CD4-positive, alpha-beta T cell (primary cell): Measurements from ENCODE around the gene GPR89A. TPM values are rescaled to one million over a fixed set of nuclear protein-coding genes. Genes with fewer than 3 reads are reported as not detected.
A peak's percentile ranks its signal among the peaks of the same experiment; 100 is the strongest.
"Not testable (repeated sequence)": the region's sequence is repeated elsewhere in the genome, so short reads cannot be mapped to it uniquely, and the experiment has no call there.

Experiments
- ATAC-seq: fragments of 200-7000 bp; cut with Tn5 transposase; one replicate; pipeline ENCODE4 v1.10.0; 2022; ENCODE audit warnings: mild to moderate bottlenecking; ENCODE audit not compliant: poor library complexity
- CTCF ChIA-PET: fragments of 350-600 bp; sonication (Branson Sonifier 250); formaldehyde crosslinking; loops from one replicate; lab custom pipeline; 2021; ENCODE audit warnings: antibody characterized with exemption, inconsistent platforms; lab: Charles Lee
- POLR2A ChIA-PET: fragments of 350-600 bp; sonication (Branson Sonifier 250); formaldehyde crosslinking; loops from one replicate; lab custom pipeline; 2021; ENCODE audit warnings: antibody characterized with exemption, inconsistent platforms; lab: Charles Lee
- DNase-seq, 14 experiments: peaks; one replicate each; pipeline ENCODE4 v3.0.0-alpha.2; 2013 to 2020; ENCODE audit warnings: mixed read lengths in 2 of 14
- H3K27ac ChIP-seq, 2 donors: one replicate each; pipeline versions ENCODE4 v1.5.1 to v1.7.0; 2013; ENCODE audit warnings: low read length in 2 of 2, low read depth in 1 of 2, mild to moderate bottlenecking in 1 of 2
- H3K27me3 ChIP-seq, 2 experiments: 1 replicate in 1 of 2; 2 replicates in 1 of 2; pipeline versions ENCODE4 v1.6.1 to v1.7.0; 2013; ENCODE audit warnings: low read length in 2 of 2, control low read depth in 1 of 2, mild to moderate bottlenecking in 1 of 2, moderate library complexity in 1 of 2; ENCODE audit not compliant: insufficient read depth in 2 of 2, control insufficient read depth in 1 of 2
- H3K36me3 ChIP-seq: one replicate; pipeline ENCODE4 v1.6.1; 2013; ENCODE audit warnings: low read length, control low read depth; ENCODE audit not compliant: insufficient read depth
- H3K4me1 ChIP-seq: one replicate; pipeline ENCODE4 v1.6.1; 2013; ENCODE audit warnings: low read length, control low read depth; ENCODE audit not compliant: insufficient read depth
- H3K4me3 ChIP-seq: one replicate; pipeline ENCODE4 v1.5.1; 2013; ENCODE audit warnings: mild to moderate bottlenecking, low read length, moderate library complexity
- H3K9me3 ChIP-seq, 2 experiments: 1 replicate in 1 of 2; 2 replicates in 1 of 2; pipeline versions ENCODE4 v1.6.1 to v1.7.0; 2013; ENCODE audit warnings: low read length in 2 of 2, mild to moderate bottlenecking in 2 of 2, control low read depth in 1 of 2, moderate library complexity in 1 of 2; ENCODE audit not compliant: control insufficient read depth in 1 of 2, insufficient read depth in 1 of 2
- H3K27ac Mint-ChIP-seq: one replicate; pipeline ENCODE4 v1.8.0; 2020; ENCODE audit warnings: mixed read lengths
- H3K27me3 Mint-ChIP-seq: one replicate; pipeline ENCODE4 v1.8.0; 2021; ENCODE audit warnings: mixed read lengths
- H3K36me3 Mint-ChIP-seq: one replicate; pipeline ENCODE4 v1.8.0; 2021; ENCODE audit warnings: low read depth, mixed read lengths
- H3K4me1 Mint-ChIP-seq: one replicate; pipeline ENCODE4 v1.8.0; 2021; ENCODE audit warnings: low read depth, mixed read lengths
- H3K4me3 Mint-ChIP-seq: one replicate; pipeline ENCODE4 v1.8.0; 2020; ENCODE audit warnings: mild to moderate bottlenecking, mixed read lengths
- H3K9me3 Mint-ChIP-seq: one replicate; pipeline ENCODE4 v1.8.0; 2020; ENCODE audit warnings: mixed read lengths
- intact Hi-C, 2 experiments: fragments of 100-400 bp; cut with DNase I in 1 of 2; cut with micrococcal nuclease in 1 of 2; formaldehyde crosslinking; loops; one replicate each; pipeline versions ENCODE4 v1.15.1 to v1.9.0; 2023 to 2025; cut with DNase I, micrococcal nuclease
- total RNA-seq, 174 experiments: library from RNA in 2 of 174; stranded (reverse) in 2 of 174; gene quantifications; one replicate each; pipeline ENCODE4 v1.2.3 and lab custom pipeline; 2021 to 2026
- TF ChIP-seq, protein P1 (sequence below): fragments of 200-600 bp; IDR thresholded peaks from one replicate; pipeline ENCODE4 v1.8.0; 2022; ENCODE audit warnings: antibody characterized with exemption, mild to moderate bottlenecking

Gene GPR89A
- total RNA-seq, 2 experiments from 2014 or later: 23.8 to 25.2 TPM

DNA sequence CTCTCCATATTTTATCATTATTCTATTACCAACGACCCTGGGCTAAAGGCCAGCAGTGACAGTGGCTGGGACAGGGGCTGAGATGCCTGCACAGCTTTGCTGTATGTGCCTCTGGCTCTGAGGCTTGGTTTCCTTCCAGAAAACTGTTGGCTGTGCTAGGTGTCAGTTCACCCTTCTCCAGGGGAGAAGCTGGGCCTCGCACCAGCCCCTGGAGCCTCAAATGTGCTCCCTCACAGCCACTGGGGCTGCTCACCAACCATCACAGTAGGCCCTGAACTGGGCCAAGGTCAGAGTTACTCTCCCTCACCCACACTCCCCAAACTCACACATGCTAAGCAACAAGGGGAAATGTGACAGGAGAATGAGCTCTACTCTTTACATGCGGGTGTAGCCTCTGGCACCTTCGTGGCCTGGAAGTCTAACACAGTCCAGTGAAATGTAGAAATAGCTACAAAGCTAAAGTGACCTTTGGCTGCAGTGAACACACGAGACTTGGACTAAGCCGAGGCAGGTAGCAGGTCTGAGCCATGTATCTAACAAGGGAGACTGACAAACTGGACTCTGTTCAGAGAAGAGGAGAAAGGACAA, 106.8 kb downstream of the GPR89A start:
- H3K36me3 Mint-ChIP-seq: no peaks in the 10 kb centered on the region
- no peak overlapping the region for H3K27ac ChIP-seq
- H3K36me3 ChIP-seq: no peaks in the 10 kb centered on the region
- intact Hi-C loops: no loop called here
- CTCF ChIA-PET: no interaction called here
- no peak overlapping the region for H3K27ac Mint-ChIP-seq
- ATAC-seq (no peak), DNase-seq (no peak)
- no peaks in the 10 kb centered on the region for H3K4me1 ChIP-seq
- H3K4me3 Mint-ChIP-seq: no peak overlapping the region
- peaks cover 6% of the 10 kb centered on the region for H3K27me3 Mint-ChIP-seq
- TF ChIP-seq, protein P1, sequence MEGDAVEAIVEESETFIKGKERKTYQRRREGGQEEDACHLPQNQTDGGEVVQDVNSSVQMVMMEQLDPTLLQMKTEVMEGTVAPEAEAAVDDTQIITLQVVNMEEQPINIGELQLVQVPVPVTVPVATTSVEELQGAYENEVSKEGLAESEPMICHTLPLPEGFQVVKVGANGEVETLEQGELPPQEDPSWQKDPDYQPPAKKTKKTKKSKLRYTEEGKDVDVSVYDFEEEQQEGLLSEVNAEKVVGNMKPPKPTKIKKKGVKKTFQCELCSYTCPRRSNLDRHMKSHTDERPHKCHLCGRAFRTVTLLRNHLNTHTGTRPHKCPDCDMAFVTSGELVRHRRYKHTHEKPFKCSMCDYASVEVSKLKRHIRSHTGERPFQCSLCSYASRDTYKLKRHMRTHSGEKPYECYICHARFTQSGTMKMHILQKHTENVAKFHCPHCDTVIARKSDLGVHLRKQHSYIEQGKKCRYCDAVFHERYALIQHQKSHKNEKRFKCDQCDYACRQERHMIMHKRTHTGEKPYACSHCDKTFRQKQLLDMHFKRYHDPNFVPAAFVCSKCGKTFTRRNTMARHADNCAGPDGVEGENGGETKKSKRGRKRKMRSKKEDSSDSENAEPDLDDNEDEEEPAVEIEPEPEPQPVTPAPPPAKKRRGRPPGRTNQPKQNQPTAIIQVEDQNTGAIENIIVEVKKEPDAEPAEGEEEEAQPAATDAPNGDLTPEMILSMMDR: no peak
- POLR2A ChIA-PET: interaction anchor here (0.6 kb wide), 1 partner anchor 32 kb away, joined by 3 read pairs; no protein-coding TSS in a partner anchor
- no peaks in the 10 kb centered on the region for H3K27me3 ChIP-seq
- H3K9me3 Mint-ChIP-seq: no peaks in the 10 kb centered on the region
- H3K9me3 ChIP-seq: no peaks in the 10 kb centered on the region
- no peak overlapping the region for H3K4me3 ChIP-seq
- H3K4me1 Mint-ChIP-seq: no peaks in the 10 kb centered on the region

DNA sequence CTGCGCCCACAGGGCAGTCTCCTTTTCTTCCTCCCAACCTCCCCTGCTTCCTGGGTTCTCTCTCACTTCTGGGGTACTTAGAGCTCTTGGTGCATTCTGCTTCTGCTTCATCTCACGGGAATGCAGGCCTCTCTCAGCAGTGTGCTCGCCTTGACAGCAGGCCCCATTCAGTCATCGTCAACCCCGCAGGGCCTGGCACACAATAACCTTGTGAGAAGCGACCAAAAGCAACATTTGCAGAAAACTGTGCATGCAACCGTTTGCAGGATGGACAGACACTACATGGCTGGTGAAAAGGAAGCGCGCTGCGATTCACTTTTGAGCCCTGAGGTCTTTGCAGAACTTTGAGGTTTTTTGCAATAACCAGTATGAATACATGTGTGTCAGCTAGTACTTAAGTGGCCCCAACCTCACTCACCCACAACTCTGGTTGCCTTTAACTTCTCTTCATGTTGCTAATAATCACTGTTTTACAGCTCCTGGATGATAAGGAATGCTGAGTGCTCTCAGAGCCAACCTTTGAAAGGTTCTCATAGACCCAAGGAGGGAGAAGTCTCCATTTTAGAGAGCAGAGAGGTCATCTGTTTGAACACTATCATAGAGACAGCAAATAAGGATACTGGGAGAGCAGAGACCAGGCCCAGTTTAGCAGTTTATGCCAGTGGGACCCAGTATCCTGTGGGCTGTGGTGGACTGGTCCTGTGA, 109.0 kb downstream of the GPR89A start:
- H3K36me3 Mint-ChIP-seq: no peaks in the 10 kb centered on the region
- ChIA-PET CTCF (no interaction called here), POLR2A (no interaction called here)
- no peak overlapping the region for H3K4me3 Mint-ChIP-seq
- H3K4me1 Mint-ChIP-seq: peaks cover 9% of the 10 kb centered on the region
- H3K9me3 Mint-ChIP-seq: no peaks in the 10 kb centered on the region
- no peaks in the 10 kb centered on the region for H3K9me3 ChIP-seq
- ATAC-seq (no peak), DNase-seq (peak in 1 of 14 experiments; percentile 22)
- peaks cover 14% of the 10 kb centered on the region for H3K4me1 ChIP-seq
- TF ChIP-seq, protein P1: no peak
- no peak overlapping the region for H3K4me3 ChIP-seq
- no peak overlapping the region for H3K27ac Mint-ChIP-seq
- no peak overlapping the region for H3K27ac ChIP-seq
- intact Hi-C loops: no loop called here
- no peaks in the 10 kb centered on the region for H3K36me3 ChIP-seq
- H3K27me3 ChIP-seq: peaks cover 0 to 6% of the 10 kb centered on the region in 2 experiments
- peaks cover 19% of the 10 kb centered on the region for H3K27me3 Mint-ChIP-seq

DNA sequence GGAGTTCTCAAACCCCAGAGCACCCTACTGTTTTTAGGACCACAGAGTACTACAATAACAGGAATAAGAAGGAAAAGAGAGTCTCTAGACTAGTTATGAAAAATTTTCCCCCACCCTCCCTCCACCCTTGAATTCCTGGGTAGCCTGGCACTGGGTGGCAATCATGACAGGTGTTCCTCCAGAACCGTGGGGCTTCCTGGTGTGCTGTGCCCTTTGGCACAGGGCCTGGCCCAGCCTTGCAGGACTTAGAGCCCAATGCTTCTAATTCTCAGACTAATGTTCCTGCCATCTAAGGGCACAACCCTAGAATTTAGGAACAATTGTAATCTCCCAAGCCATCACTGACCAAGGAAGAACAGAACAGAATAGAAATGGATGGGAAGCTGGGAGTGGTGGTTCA, 110.0 kb downstream of the GPR89A start:
- Mint-ChIP-seq H3K9me3 (no peaks in the 10 kb centered on the region), H3K36me3 (no peaks in the 10 kb centered on the region), H3K27ac (no peak overlapping the region), H3K4me3 (no peak overlapping the region), H3K4me1 (peaks cover 9% of the 10 kb centered on the region), H3K27me3 (peaks cover 27% of the 10 kb centered on the region)
- Histone ChIP-seq H3K27me3 (peaks cover 3 to 7% of the 10 kb centered on the region in 2 experiments), H3K4me1 (peaks cover 14% of the 10 kb centered on the region), H3K9me3 (no peaks in the 10 kb centered on the region), H3K4me3 (no peak overlapping the region), H3K27ac (no peak overlapping the region), H3K36me3 (no peaks in the 10 kb centered on the region)
- no peak for ATAC-seq
- TF ChIP-seq, protein P1: no peak
- no peak for DNase-seq
- CTCF ChIA-PET: no interaction called here
- intact Hi-C loops: no loop called here
- POLR2A ChIA-PET: no interaction called here

DNA sequence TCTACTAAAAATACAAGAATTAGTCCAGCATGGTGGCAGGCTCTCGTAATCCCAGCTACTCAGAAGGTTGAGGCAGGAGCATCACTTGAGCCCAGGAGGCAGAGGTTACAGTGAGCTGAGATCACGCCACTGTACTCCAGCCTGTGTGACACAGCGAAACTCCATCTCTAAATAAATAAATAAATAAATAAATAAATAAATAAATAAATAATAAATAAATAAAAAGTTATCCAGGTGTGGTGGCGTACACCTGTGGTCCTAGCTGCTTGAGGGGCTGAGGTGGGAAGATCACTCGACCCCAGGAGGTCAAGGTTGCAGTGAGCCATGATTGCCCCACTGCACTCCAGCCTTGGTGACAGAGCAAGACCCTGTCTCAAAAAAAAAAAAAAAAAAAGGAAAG, 110.7 kb downstream of the GPR89A start:
- H3K27me3 ChIP-seq, H3K27ac Mint-ChIP-seq, H3K4me1 Mint-ChIP-seq, intact Hi-C loops, H3K36me3 ChIP-seq, ATAC-seq, DNase-seq, H3K27ac ChIP-seq, H3K4me3 Mint-ChIP-seq, H3K4me3 ChIP-seq, H3K36me3 Mint-ChIP-seq, H3K9me3 Mint-ChIP-seq, POLR2A ChIA-PET, H3K9me3 ChIP-seq, CTCF ChIA-PET: not testable (repeated sequence)
- H3K27me3 Mint-ChIP-seq: peaks cover 29% of the 10 kb centered on the region
- peaks cover 14% of the 10 kb centered on the region for H3K4me1 ChIP-seq
